DMS79 treated with DMSO at 0.1 percent for 48 hours (cell line): ENCODE results near the gene KCTD16.

ENCODE experiments used
- DNase-seq: peaks from one replicate; lab custom pipeline; 2025; lab: John Stamatoyannopoulos, UW

The KCTD16 gene

DNA sequence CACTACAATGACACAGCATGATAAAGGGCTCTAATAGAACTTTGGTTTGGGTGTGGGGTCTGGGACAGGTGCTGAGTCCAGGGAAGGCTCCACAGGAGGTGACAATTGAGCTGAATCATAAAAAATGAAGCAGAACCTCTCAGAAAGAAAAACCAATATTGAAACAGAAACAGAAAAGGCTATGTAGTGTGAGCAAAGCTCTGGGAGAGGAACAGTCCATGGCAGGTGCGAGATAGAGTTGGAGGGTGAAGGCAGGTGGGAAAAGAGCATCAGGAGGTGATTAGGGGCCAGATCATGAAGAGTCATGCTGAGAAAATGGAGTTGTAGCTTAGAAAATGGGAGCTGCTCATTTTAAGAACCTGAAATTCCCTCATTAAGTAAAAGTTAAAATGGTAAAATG, 164.9 kb downstream of the KCTD16 start:
- DNase-seq, result no peak

DNA sequence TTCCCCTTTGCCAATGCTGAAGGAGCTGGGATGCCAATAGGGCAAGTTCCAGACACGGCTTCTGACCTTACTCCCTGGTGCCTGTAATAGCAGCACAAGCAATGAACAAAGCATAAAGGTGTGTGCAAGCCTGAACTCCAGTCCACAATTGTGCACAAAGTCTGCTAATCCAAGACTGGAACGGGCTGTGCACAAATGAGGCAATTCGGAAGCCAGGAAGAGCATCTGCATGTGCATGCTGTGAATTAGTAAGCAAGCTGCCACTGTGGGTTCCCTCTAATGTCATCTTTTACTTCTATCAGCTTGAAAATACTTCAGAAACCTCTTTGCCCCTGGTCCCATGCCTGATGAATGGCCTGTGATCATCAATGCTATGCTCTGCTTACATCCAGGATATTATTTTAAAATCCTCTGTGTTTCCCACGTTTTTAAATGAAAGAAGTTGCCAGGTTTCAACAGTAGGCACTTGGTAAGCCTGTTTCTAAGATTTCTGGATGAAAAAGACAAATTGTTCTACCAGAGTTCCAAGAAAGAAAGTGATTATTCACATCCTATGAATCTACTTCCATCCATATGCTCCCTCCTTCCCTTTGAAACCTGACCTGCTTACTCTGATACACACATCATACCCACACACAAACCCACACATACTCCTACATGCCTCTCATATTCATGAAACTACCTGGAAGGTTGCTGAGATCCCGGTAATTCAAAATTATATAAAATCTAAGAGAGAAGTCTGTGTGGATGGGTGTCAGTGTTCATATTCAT, 165.7 kb downstream of the KCTD16 start:
- DNase-seq, result no peak

DNA sequence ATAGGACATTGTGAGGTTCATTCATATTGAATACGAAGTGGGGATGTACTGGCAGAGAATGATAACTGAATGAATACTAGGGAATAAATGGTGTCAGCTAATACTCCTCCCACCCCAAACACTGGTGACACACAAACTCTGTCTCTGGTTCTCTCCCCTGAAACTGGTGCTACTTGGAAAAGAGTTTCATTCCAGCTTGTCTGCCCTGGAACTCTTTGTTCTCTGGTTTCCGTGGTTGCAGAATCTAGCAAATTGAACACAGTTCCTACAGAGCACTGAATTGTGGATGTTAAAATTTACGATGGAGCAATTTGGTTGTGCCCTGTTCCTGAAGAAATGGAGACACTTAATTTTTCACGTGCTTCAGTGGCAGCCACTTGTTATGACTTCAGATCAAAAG, 181.7 kb downstream of the KCTD16 start:
- no peak for DNase-seq

DNA sequence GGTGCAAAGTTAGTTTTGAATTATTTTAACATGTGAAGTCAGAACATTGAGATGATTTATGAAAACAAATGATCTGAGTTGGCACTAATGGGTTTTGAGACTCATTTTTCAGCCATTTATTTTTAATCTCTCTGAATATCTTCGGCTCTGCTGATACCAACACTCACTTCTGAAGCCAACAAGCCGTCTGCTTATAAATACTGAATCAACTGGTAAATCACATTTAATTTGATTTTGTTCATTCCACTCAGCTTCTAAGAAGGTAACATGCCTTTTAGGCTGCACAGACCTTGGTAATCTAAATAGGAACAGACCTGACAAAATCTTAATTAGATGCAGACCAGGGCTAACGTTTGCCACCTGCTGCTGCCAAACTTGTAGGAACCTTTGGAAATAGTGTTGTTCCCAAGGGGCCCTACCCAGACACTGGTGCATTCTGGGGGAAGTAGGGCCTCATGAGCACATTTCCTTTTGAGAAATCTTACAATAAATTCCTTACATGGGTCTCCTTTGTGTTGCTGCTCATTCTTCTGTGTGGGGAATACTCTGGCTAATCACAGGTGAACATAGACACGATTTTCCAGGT, 182.2 kb downstream of the KCTD16 start:
- DNase-seq, result no peak

DNA sequence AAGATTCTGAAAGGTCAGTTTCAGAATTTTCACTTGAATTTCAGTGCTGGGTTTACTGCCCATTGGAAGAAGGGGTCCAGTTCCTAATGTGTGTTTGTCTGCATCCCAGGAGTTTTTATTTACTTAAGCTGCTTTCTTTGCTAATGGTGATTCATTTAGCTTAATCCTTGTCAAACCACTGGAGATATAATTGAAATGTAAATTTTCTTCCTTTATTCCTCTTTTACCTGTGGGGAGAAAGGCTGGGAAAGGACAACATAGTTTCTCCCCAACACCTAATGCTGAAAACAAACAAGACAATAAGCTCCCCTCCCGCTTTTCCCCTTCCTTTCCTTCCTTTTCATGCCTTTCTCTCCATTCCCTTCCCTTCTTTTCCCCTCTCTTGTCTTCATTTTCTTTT, 185.8 kb downstream of the KCTD16 start:
- no peak for DNase-seq

DNA sequence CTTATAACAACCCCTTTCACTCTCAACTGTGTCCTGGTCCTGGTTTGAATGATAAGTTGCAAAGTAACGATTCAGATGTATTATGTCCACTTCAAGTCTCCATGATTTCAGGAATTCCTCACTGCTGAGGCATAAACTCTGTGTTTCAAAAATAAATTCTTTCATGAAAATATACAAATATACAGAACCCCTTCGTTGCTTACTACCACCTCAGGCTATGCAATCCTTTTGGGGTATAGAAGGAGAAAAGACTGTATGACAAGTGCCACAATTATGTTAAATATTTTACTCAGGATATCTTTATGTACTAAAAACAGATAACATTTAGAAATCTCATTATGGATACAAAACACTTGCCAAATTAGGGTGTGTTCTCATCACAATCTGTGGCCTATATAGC, 190.7 kb downstream of the KCTD16 start:
- no peak for DNase-seq

DNA sequence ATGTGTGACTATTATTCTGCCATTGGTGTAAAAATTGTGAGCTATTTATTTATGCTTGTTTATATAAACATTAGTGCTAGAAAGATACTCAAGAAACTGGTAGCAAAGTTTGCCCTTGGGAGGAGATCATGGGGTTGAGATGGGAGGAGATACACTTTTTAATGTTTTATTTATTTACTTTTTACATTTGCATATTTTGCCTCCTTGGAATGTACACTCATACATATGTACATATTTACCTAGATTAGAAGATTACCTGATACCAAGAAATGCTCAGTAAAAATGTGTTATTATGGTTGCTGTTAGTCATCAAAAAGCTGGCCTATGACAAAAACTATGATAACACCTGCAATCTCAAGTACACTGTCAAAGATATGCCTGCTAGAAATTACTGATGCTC, 195.2 kb downstream of the KCTD16 start:
- DNase-seq, result no peak

DNA sequence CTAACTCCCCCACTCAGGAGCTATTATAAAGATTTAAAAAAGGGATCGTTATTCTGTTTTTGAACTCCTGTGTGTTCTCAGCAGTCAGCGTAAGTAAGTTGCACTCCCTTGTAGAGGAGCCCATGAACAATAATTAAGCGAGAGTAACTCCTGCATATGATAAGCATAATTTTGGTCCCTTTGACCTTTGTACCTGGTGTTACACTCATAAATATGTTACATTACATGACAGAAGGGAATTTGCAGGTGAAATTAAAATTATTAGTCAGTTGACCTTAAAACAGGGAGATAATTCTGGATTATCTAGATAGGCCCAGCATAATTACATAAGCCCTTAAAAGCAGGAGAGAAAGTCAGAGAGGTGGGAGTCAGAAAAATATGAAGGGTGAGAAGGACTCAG, 197.3 kb downstream of the KCTD16 start:
- DNase-seq, result no peak

DNA sequence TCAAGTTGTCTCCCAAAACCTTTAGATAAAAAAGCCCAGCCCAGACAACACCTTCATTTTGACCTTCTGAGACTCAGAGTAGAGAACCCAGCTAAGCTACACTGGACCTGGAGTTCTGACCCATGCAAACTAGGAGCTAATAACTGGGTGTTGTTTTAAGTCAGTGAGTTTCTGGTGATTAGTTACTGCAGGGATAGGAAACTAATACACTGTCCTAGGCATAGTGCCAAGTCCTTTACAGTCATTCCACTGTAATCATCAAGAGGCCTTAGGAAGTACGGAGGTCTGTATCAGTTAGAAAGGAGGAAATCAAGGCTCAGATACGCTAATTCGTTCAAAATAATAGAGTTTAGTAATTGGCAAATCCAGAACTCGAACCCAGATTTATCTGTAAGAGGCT, 197.9 kb downstream of the KCTD16 start:
- DNase-seq, result peak; percentile 50

DNA sequence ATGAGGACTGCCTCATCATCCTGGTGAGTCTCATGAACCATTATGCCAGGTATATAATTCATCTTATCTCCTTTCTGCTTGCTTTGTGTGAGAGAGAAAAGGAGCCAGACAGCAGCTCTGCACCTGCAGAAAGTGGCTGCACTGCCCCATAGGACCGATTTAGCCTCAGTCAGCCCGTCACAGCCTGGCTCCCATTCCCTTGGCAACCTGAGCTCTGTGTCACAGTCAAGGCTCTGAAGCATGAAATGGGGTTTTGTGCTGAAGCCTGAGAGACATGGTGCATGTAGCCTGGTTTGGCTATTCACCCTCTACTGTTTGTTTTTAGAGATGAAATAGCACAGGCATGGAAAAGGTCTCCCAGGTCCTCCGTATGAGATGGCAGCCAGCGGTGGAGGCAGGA, 198.3 kb downstream of the KCTD16 start:
- DNase-seq, result peak; percentile 53

DNA sequence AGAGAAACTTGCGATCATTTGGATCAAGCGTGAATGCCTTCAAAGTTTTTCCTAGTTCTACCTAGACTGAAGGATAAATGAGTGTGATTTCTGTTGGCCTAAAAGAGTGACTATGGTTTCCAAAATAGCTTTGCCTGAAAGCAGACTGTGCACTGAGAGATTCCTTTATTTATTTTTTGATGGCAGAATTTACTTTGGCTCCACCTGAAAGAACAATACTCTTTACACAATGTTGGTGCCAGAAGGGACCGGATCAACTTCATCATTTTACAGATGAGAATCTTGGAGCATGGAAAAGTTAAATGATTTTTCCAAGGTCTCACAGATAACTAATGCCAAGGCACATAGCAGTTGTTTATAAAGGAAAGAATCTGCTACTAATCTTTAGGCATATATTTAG, 199.6 kb downstream of the KCTD16 start:
- DNase-seq, result no peak

DNA sequence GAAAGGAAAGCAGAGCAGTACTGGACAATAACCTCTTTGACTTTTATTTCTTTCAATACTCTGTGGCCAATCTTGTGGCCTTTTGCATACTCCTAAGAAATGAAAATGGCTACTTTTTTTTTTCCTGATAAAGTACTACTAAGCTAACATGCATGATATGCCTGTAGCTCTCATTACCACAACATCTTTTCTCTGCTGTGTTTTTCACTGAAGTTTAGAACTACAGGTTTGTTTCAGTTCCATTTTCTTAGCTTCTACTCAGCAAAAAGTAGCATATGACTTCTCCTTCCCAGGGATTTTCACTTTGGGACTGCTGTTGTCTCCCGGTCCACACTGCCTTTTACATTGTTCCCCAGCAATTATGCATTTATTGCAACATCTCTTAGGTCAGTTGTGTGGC, 204.0 kb downstream of the KCTD16 start:
- DNase-seq, result no peak

DNA sequence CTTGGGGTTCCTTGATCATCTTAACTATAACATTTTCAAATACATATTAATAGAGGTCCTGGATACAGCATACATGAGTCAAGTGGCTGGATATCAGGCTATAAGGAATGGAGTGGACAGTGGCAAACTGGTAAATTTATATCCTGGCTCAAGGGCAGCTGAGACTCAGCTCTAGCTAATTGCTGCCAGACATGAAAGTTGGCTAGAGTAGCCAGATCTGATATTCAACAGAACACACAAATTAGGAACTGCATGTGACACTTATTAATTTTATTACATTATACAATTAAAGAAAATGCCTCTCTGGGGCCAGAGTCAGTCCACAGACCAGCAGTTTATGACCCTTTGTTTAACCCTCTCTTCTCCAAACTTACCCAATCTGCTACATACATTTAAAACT, 206.5 kb downstream of the KCTD16 start:
- DNase-seq, result no peak

DNA sequence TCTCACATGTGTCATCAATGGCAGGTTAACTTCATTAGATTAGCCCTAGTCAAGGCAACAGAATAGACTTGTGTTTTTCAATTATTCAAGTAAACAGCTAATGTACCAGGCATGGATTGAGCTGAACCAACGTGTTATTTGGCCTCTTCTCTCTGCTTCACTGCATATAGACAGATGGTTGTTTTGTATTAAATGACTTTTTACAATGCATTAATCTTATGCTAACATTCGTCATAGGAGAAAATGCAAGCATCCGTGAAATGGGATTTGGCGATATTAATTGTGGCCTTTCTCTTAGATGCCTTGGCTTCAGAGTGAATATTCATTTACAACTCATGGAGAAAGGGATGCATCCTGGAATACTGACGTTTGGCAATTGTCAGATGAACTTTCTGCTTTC, 208.0 kb downstream of the KCTD16 start:
- peak; percentile 70 for DNase-seq

DNA sequence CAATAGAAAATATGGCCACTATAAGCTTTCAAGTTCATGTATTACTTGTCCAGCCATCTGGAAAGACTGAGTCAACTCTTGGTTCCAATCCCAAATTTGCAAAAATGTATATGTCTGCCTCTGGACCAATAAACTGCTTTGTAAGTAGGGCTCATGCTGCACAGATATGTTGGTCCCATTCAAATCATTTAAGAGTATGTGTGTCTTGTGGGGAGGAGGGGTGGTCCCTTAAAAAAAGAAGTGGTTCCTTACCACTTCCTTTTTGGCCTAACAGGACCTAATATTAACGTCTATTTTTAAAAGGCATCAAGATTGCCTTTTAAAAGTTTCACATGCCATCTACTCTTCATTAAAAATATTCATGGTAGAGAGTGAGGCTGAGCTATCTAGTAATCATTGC, 214.9 kb downstream of the KCTD16 start:
- no peak for DNase-seq

DNA sequence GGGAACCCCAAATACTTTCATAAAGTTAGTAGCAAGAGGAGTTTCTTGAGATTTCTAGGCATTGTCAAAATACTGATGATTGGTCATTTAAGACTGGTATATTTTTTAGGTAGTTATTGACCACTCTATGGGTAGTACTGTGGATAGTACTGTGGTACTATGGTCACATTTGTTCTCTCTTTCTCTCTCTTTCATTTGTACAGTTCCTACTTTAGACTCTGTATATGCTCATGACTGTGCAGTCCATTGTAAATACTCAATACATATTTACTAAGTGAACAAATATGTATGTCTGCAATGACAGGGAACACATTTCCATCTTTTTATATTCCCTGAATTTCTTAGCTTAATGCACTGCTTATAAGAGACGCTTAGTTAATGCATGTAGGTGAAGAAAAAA, 215.6 kb downstream of the KCTD16 start:
- DNase-seq, result no peak

DNA sequence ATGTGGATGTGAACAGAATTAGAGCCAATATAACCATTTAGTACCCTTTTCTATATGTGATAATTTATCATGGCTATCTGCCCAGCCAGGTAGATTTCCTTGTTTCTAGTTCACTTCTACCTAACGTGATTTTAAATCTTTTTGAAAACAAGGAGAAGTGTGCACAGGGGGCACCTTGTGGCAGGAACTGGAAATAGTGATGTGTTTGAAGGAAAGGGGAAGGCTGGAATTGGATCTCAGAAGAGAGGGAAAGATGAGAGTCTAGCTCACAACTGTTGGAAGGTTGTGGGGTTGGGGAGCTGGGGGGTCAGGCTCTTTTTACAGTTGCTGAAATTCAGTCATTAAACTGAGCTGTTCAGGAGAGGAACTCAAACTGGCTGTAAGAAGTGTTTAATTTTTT, 219.5 kb downstream of the KCTD16 start:
- DNase-seq, result no peak

DNA sequence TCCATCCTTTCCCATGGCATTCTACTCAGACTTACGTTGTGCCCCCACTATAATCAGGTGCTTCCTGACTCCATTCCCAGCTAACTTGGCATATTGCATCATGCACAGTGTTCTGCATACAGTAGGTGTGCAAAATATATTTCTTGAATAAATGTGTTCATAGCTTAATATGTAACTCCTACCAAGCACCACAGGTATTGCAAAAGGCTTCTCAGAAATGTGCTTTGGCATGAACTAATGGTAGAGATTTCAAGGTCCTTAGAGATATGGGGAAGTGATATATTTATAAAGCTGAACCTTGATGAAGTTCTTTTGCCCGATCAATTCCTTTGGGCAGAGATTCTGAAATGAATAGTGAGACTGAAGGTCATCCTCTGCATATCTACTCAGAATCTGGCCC, 220.4 kb downstream of the KCTD16 start:
- no peak for DNase-seq

DNA sequence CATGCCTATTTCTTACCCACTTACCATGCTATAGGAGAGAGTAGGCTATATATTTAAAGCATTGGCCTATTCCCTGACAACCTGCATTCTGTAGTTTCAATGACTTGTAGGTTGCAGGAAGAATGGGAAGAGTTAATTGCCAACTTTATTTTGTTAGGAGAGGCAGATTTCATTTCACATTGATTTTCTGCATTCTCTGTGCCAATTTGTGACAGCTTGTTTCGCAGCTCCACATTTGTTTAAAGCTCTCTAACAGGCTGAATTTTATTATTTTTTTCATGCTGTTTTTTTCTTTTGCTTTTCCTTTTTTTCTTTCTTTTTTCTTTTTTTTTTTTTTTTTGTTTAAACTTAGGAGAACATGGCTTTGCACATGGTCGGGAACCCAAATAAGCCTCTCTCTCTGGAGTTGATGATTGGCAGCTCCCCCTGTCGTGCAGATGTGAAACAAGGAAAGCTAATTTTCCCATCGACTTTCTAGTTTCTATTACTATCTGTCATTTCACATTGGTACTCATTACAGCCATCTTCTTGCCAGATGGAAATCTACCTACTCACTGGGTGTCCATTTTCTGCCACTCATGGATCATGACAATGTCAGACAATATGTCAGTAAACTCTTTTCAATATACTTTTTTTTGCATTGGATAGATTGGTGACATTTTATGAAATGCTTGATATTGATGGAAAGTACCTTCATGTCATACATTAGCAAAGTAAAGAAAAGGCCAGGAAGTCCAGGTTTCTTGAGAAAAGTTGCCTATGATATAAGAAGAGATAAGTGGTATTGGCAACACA, 223.2 kb downstream of the KCTD16 start:
- DNase-seq, result no peak

DNA sequence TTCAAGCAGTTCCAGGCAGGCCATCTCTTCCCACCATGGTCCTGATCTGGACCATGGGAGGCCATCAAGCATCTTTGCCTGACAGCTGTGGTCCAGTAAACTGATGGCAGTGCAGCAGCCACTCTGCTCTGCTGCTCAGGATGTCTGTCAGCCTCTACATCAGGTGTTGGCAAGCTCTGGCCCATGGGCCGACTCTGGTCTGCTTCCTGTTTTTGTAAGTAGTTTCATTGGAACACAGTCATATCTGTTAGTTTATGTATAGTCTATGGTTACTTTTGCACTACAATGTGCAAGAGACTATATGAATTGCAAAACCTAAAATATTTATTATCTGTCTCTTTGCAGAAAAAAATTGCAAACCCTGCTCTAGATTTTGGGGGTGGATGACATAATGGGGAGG, 225.0 kb downstream of the KCTD16 start:
- no peak for DNase-seq

DNA sequence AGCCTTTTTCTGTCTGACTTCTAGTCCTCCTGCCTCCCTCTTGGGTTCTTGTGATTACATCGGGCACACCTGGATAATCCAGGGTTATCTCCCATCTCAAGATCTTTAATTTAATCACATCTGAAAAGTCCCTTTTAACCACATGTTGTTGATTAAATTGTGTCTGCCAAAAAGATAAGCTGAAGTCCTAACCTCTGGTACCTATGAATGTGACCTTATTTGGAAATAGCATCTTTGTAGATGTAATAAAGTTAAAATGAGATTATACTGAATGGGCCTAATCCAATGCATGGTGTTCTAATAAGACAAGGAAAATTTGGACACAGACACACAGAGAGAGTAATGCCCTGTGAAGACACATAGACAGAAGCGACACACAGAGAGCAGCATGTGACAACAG, 232.4 kb downstream of the KCTD16 start:
- DNase-seq, result no peak

DNA sequence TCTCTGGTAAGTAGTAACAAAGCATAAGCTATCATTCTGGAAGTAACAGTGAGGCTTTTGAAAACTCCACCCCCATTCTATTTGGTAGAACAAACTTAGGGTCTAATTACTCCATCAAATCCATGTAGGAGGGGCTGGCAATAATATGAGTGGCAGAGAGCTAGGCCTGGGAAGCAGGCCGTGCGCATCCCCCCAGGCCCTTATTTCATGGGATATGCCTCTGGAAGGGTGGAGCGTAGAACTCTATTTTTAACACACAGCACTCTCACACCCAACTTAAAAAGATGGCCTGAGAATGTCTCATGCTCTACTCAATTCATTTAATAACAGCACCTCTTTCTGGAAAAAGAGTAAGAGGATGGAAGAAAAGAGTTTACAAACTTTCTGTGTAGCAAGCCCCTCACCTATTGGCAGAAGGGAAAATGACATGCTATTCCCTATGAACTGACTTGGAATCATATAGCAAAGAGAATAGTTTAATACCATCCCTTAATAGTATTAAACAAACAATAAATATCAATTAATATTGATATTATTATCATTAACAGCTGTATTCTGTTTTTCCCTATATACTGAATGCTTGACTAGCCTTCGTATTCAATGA, 233.2 kb downstream of the KCTD16 start:
- DNase-seq, result no peak

DNA sequence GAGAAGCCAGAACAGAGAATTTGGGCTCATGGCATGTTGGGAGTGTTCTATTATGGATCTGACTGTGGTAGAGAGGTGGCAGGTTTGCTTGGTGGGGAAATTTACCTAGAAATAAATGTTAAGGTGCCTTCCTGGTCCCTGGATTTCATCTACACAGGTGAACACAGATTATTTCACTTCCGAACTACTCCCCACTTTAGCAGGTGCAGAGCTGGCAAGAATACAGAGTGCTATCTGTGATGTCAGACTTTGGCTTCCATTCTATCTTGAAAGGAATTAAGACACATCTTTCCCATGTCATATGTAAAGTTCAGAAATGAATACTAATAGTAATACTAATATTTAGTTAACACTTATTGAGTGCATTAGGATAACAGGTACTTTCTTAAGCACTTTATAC, 234.0 kb downstream of the KCTD16 start:
- no peak for DNase-seq
